MM.1S (cell line): ENCODE results near the gene ZMIZ1.

Experiments used
- CTCF ChIP-seq: fragments of 300-600 bp; sonication (generic); IDR thresholded peaks from 2 replicates; pipeline ENCODE4 v1.5.1; 2016; ENCODE audit warnings: antibody characterized with exemption, low read length, mixed read lengths
- EZH2 ChIP-seq: fragments of 300-600 bp; sonication (generic); optimal IDR thresholded peaks from 2 replicates; pipeline ENCODE3; 2017; ENCODE audit warnings: low read depth, mild to moderate bottlenecking, antibody characterized with exemption, low read length, mixed read lengths

- TF ChIP-seq CTCF (no peak), EZH2 (no peak)
These were observed 17.0 kb upstream of the ZMIZ1 start for GRCh38 chr10:79051766-79052165.
